Panc1 (cell line): Measurements from ENCODE around the gene SCN3B. TPM values are rescaled to one million over a fixed set of nuclear protein-coding genes. Genes with fewer than 3 reads are reported as not detected.

Source experiments
- ATAC-seq: fragments of 200-7000 bp; cut with Tn5 transposase; 2 replicates; pipeline ENCODE4 v1.9.1; 2020; ENCODE audit warnings: mild to moderate bottlenecking, moderate library complexity
- BruUV-seq: library from RNA; stranded (reverse); fragments of 400-500 nt; replicated peaks from 2 replicates; lab custom pipeline; 2021; lab: Mats Ljungman, UMichigan
- CTCF ChIA-PET: fragments of 300-600 bp; sonication (Branson Sonifier 250); formaldehyde crosslinking; loops from one replicate; lab custom pipeline; 2022; ENCODE audit warnings: antibody characterized with exemption; lab: Charles Lee
- POLR2A ChIA-PET: fragments of 300-600 bp; sonication (Branson Sonifier 250); formaldehyde crosslinking; loops from one replicate; lab custom pipeline; 2022; ENCODE audit warnings: antibody characterized with exemption; lab: Charles Lee
- DNase-seq: peaks from one replicate; pipeline ENCODE4 v3.0.0-alpha.2; 2010; ENCODE audit warnings: low read depth, low spot score
- H3K27ac ChIP-seq: 2 replicates; pipeline ENCODE4 v1.5.1; 2011; ENCODE audit warnings: mild to moderate bottlenecking, low read length, inconsistent platforms
- H3K27me3 ChIP-seq: fragments of 200-500 bp; sonication (Bioruptor generic); 2 replicates; pipeline ENCODE4 v1.6.0; 2014; ENCODE audit warnings: low read length, inconsistent platforms; ENCODE audit not compliant: control insufficient read depth, insufficient read depth
- H3K36me3 ChIP-seq: fragments of 200-500 bp; sonication (Bioruptor generic); 2 replicates; pipeline ENCODE4 v1.5.1; 2014; ENCODE audit warnings: inconsistent platforms, mild to moderate bottlenecking, low read length, moderate library complexity; ENCODE audit not compliant: control insufficient read depth, insufficient read depth
- H3K4me1 ChIP-seq: 2 replicates; pipeline ENCODE4 v1.5.1; 2011; ENCODE audit warnings: inconsistent platforms, mild to moderate bottlenecking, low read length, moderate library complexity; ENCODE audit not compliant: control insufficient read depth, insufficient read depth
- H3K4me3 ChIP-seq, 2 experiments: 2 replicates each; pipeline ENCODE4 v1.5.1; 2011 to 2012; ENCODE audit warnings: low read depth in 2 of 2, low read length in 2 of 2, mild to moderate bottlenecking in 2 of 2, inconsistent platforms in 1 of 2, moderate library complexity in 1 of 2
- H3K9me3 ChIP-seq: fragments of 200-500 bp; sonication (Bioruptor generic); 2 replicates; pipeline ENCODE4 v1.5.1; 2014; ENCODE audit warnings: low read depth, mild to moderate bottlenecking, inconsistent platforms, low read length, moderate library complexity; ENCODE audit not compliant: control insufficient read depth, insufficient read depth
- CTCF ChIP-seq: fragments of 450-650 bp; IDR thresholded peaks from 2 replicates; pipeline ENCODE4 v1.5.1; 2017; ENCODE audit warnings: mild to moderate bottlenecking
- POLR2AphosphoS5 ChIP-seq: IDR thresholded peaks from 2 replicates; pipeline ENCODE4 v1.6.1; 2012; ENCODE audit warnings: mild to moderate bottlenecking, low read depth, low read length, moderate library complexity
- SIN3A ChIP-seq: IDR thresholded peaks from 2 replicates; pipeline ENCODE4 v1.6.1; 2012; ENCODE audit warnings: low read depth, mild to moderate bottlenecking, low read length, moderate library complexity, borderline replicate concordance; ENCODE audit not compliant: insufficient read depth
- TCF7L2 ChIP-seq: IDR thresholded peaks from 2 replicates; pipeline ENCODE4 v1.6.1; 2011; ENCODE audit warnings: mild to moderate bottlenecking, low read depth, low read length, inconsistent platforms
- in situ Hi-C: cut with HindIII; loops from 2 replicates; pipeline ENCODE4 v1.10.0; 2016; ENCODE audit warnings: low sequenced_read_pairs, low pct_unique_long_range_greater_than_20kb
- intact Hi-C: fragments of 100-400 bp; cut with micrococcal nuclease; formaldehyde crosslinking; loops from one replicate; pipeline ENCODE4 v1.10.0; 2022; ENCODE audit not compliant: unreplicated experiment
- total RNA-seq: library from RNA; stranded (reverse); gene quantifications from one replicate; pipeline ENCODE4 v1.2.1, GENCODE V29; 2021; ENCODE audit not compliant: unreplicated experiment
- TF ChIP-seq, protein P1 (sequence below), 2 experiments: IDR thresholded peaks; 2 replicates each; pipeline ENCODE4 v1.6.1; 2011 to 2012; ENCODE audit warnings: low read depth in 2 of 2, control low read depth in 1 of 2, low read length in 1 of 2, mild to moderate bottlenecking in 1 of 2, moderate library complexity in 1 of 2; ENCODE audit not compliant: insufficient read depth in 1 of 2

The SCN3B gene
- total RNA-seq, 1 experiment from 2014 or later = 0.10 TPM

DNA sequence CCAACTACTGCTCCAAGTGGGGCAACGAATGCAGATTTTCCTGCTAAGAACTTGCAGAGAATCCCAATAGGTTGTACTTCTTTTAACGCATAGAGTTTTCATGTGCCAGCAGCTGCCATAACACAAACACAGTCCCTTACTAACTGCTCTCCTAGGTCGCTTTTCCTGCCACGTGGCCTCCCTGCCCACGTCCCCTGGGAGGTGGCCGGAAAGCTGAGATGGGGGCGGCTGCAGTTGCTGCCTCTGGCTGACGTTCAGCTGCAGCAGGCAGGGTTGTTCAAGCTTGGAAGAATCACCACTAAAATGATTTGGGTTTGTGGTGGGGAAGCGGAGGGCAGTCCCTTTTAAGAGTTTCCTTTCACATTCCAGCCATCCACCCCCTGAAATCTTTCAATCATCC is 47.7 kb upstream of the SCN3B start:
- no peaks in the 10 kb centered on the region for H3K4me1 ChIP-seq
- no TSS peak for BruUV-seq
- no peak for ATAC-seq
- TF ChIP-seq TCF7L2 (no peak), POLR2AphosphoS5 (no peak), SIN3A (no peak)
- TF ChIP-seq, protein P1, sequence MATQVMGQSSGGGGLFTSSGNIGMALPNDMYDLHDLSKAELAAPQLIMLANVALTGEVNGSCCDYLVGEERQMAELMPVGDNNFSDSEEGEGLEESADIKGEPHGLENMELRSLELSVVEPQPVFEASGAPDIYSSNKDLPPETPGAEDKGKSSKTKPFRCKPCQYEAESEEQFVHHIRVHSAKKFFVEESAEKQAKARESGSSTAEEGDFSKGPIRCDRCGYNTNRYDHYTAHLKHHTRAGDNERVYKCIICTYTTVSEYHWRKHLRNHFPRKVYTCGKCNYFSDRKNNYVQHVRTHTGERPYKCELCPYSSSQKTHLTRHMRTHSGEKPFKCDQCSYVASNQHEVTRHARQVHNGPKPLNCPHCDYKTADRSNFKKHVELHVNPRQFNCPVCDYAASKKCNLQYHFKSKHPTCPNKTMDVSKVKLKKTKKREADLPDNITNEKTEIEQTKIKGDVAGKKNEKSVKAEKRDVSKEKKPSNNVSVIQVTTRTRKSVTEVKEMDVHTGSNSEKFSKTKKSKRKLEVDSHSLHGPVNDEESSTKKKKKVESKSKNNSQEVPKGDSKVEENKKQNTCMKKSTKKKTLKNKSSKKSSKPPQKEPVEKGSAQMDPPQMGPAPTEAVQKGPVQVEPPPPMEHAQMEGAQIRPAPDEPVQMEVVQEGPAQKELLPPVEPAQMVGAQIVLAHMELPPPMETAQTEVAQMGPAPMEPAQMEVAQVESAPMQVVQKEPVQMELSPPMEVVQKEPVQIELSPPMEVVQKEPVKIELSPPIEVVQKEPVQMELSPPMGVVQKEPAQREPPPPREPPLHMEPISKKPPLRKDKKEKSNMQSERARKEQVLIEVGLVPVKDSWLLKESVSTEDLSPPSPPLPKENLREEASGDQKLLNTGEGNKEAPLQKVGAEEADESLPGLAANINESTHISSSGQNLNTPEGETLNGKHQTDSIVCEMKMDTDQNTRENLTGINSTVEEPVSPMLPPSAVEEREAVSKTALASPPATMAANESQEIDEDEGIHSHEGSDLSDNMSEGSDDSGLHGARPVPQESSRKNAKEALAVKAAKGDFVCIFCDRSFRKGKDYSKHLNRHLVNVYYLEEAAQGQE (IDR thresholded peaks at IDR 0.05; ENCODE audit: insufficient read depth in 1 of 2, low read depth in 2 of 2, low read length in 1 of 2) = no peak
- ChIA-PET CTCF (no interaction called here), POLR2A (no interaction called here)
- no peaks in the 10 kb centered on the region for H3K9me3 ChIP-seq
- in situ Hi-C loops = no loop called here
- H3K36me3 ChIP-seq = no peaks in the 10 kb centered on the region
- no peak for DNase-seq
- peaks cover 3% of the 10 kb centered on the region; the same call in 1 of the 2 replicates for H3K27me3 ChIP-seq
- H3K4me3 ChIP-seq = no peak overlapping the region
- no peak overlapping the region for H3K27ac ChIP-seq
- intact Hi-C loops = no loop called here

GRCh38 chr11:123700772-123701171 is 46.3 kb upstream of the SCN3B start:
- TF ChIP-seq CTCF = no peak
- no peak for TF ChIP-seq POLR2AphosphoS5
- TF ChIP-seq, protein P1 (IDR thresholded peaks at IDR 0.05; ENCODE audit: insufficient read depth in 1 of 2, low read depth in 2 of 2, low read length in 1 of 2) = no peak
- no peak for TF ChIP-seq TCF7L2
- no peak for TF ChIP-seq SIN3A
- no TSS peak for BruUV-seq
- intact Hi-C loops = no loop called here

More at GRCh38 chr11:123700772-123701171, 46.3 kb upstream of the SCN3B start:
- Histone ChIP-seq H3K9me3 (no peaks in the 10 kb centered on the region), H3K27me3 (peaks cover 5% of the 10 kb centered on the region; the same call in 1 of the 2 replicates), H3K4me3 (no peak overlapping the region), H3K4me1 (no peaks in the 10 kb centered on the region), H3K36me3 (no peaks in the 10 kb centered on the region), H3K27ac (no peak overlapping the region)
- ATAC-seq = no peak
- no peak for DNase-seq
- in situ Hi-C loops = no loop called here
- ChIA-PET POLR2A (no interaction called here), CTCF (no interaction called here)
